H9 (cell line): Measurements from ENCODE around the gene THBS4. TPM values are rescaled to one million over a fixed set of nuclear protein-coding genes. Genes with fewer than 3 reads are reported as not detected.
A peak's percentile ranks its signal among the peaks of the same experiment; 100 is the strongest.

Experiments
- DNase-seq: peaks from one replicate; pipeline ENCODE4 v3.0.0-alpha.2; 2017
- H2AFZ ChIP-seq: one replicate; pipeline ENCODE4 v1.6.1; 2013; ENCODE audit warnings: mild to moderate bottlenecking, low read length, control low read depth, moderate library complexity
- H2AK5ac ChIP-seq: 2 replicates; pipeline ENCODE4 v1.6.1; 2013; ENCODE audit warnings: low read length, control low read depth, mixed read lengths; ENCODE audit not compliant: insufficient read length
- H2BK120ac ChIP-seq: one replicate; pipeline ENCODE4 v1.6.1; 2013; ENCODE audit warnings: low read depth, mild to moderate bottlenecking, low read length, control low read depth, inconsistent platforms; ENCODE audit not compliant: poor library complexity, severe bottlenecking
- H2BK12ac ChIP-seq: 2 replicates; pipeline ENCODE4 v1.6.1; 2013; ENCODE audit warnings: low read length, control low read depth, mixed read lengths, low read depth; ENCODE audit not compliant: insufficient read length
- H2BK15ac ChIP-seq: 2 replicates; pipeline ENCODE4 v1.6.1; 2013; ENCODE audit warnings: low read depth, low read length, control low read depth
- H2BK20ac ChIP-seq: one replicate; pipeline ENCODE4 v1.6.1; 2013; ENCODE audit warnings: low read depth, mild to moderate bottlenecking, low read length, control low read depth, inconsistent platforms; ENCODE audit not compliant: poor library complexity, severe bottlenecking
- H2BK5ac ChIP-seq: 2 replicates; pipeline ENCODE4 v1.6.1; 2013; ENCODE audit warnings: low read length, control low read depth, mixed read lengths; ENCODE audit not compliant: insufficient read length
- H3K14ac ChIP-seq: 2 replicates; pipeline ENCODE4 v1.6.1; 2013; ENCODE audit warnings: low read length, control low read depth; ENCODE audit not compliant: insufficient read depth
- H3K18ac ChIP-seq: 2 replicates; pipeline ENCODE4 v1.6.1; 2013; ENCODE audit warnings: low read depth, mild to moderate bottlenecking, mixed read lengths, low read length, control low read depth; ENCODE audit not compliant: insufficient read length
- H3K23ac ChIP-seq: 2 replicates; pipeline ENCODE4 v1.6.1; 2013; ENCODE audit warnings: low read length, control low read depth, mixed read lengths, low read depth; ENCODE audit not compliant: insufficient read length
- H3K23me2 ChIP-seq: 2 replicates; pipeline ENCODE4 v1.6.1; 2013; ENCODE audit warnings: low read depth, mild to moderate bottlenecking, mixed read lengths, low read length, control low read depth; ENCODE audit not compliant: insufficient read length, poor library complexity, severe bottlenecking
- H3K27ac ChIP-seq: 2 replicates; pipeline ENCODE4 v1.5.1; 2013; ENCODE audit warnings: low read length, control low read depth, mixed read lengths, low read depth; ENCODE audit not compliant: insufficient read length
- H3K27me3 ChIP-seq: 2 replicates; pipeline ENCODE4 v1.6.1; 2013; ENCODE audit warnings: low read length, control low read depth, inconsistent platforms; ENCODE audit not compliant: insufficient read depth
- H3K4ac ChIP-seq: 2 replicates; pipeline ENCODE4 v1.6.1; 2013; ENCODE audit warnings: low read depth, mild to moderate bottlenecking, control low read depth, inconsistent platforms, low read length, moderate library complexity
- H3K4me1 ChIP-seq: 2 replicates; pipeline ENCODE4 v1.6.1; 2013; ENCODE audit warnings: low read length, control low read depth, inconsistent platforms; ENCODE audit not compliant: insufficient read depth
- H3K4me2 ChIP-seq: 2 replicates; pipeline ENCODE4 v1.6.1; 2013; ENCODE audit warnings: low read length, control low read depth, mixed read lengths; ENCODE audit not compliant: insufficient read length, insufficient read depth
- H3K56ac ChIP-seq: 2 replicates; pipeline ENCODE4 v1.6.1; 2013; ENCODE audit warnings: low read depth, mild to moderate bottlenecking, mixed read lengths, low read length, control low read depth; ENCODE audit not compliant: insufficient read length
- H3K79me1 ChIP-seq: 2 replicates; pipeline ENCODE4 v1.6.1; 2013; ENCODE audit warnings: low read depth, mild to moderate bottlenecking, moderate library complexity, low read length, control low read depth, inconsistent platforms; ENCODE audit not compliant: insufficient read depth, poor library complexity, severe bottlenecking
- H3K79me2 ChIP-seq: 2 replicates; pipeline ENCODE4 v1.6.1; 2013; ENCODE audit warnings: low read length, control low read depth, inconsistent platforms; ENCODE audit not compliant: insufficient read depth
- H3K9ac ChIP-seq: 2 replicates; pipeline ENCODE4 v1.6.1; 2013; ENCODE audit warnings: low read length, control low read depth, mixed read lengths; ENCODE audit not compliant: insufficient read length; ENCODE audit errors: extremely low read depth
- H3K9me3 ChIP-seq: one replicate; pipeline ENCODE4 v1.6.1; 2013; ENCODE audit warnings: low read depth, low read length, inconsistent platforms; ENCODE audit not compliant: control insufficient read depth
- H3T11ph ChIP-seq: one replicate; pipeline ENCODE4 v1.6.1; 2013; ENCODE audit warnings: mild to moderate bottlenecking, low read length, control low read depth, inconsistent platforms
- H4K20me1 ChIP-seq: one replicate; pipeline ENCODE4 v1.6.1; 2013; ENCODE audit not compliant: control insufficient read depth, insufficient read length, insufficient read depth
- H4K5ac ChIP-seq: 2 replicates; pipeline ENCODE4 v1.6.1; 2013; ENCODE audit warnings: low read depth, mild to moderate bottlenecking, mixed read lengths, low read length, control low read depth; ENCODE audit not compliant: insufficient read length
- H4K8ac ChIP-seq: replicated peaks from 2 replicates; pipeline ENCODE4 v1.6.1; 2013; ENCODE audit warnings: low read length, control low read depth, mixed read lengths, low read depth; ENCODE audit not compliant: insufficient read length
- H4K91ac ChIP-seq: 2 replicates; pipeline ENCODE4 v1.6.1; 2013; ENCODE audit warnings: low read depth, mild to moderate bottlenecking, moderate library complexity, mixed read lengths, low read length, control low read depth; ENCODE audit not compliant: insufficient read length
- H3K27ac Mint-ChIP-seq, 3 experiments: 2 replicates in 2 of 3; 3 replicates in 1 of 3; pipeline ENCODE4 v1.8.0; 2020 to 2021; ENCODE audit warnings: mixed read lengths in 3 of 3, mild to moderate bottlenecking in 1 of 3, moderate library complexity in 1 of 3
- H3K27me3 Mint-ChIP-seq: 2 replicates; pipeline ENCODE4 v1.8.0; 2021; ENCODE audit warnings: low read depth, mild to moderate bottlenecking, moderate library complexity, mixed read lengths
- H3K36me3 Mint-ChIP-seq, 3 experiments: 2 replicates in 2 of 3; 3 replicates in 1 of 3; pipeline ENCODE4 v1.8.0; 2020 to 2021; ENCODE audit warnings: low read depth in 3 of 3, mixed read lengths in 3 of 3; ENCODE audit not compliant: insufficient read depth in 1 of 3
- H3K4me1 Mint-ChIP-seq, 2 experiments: 2 replicates each; pipeline ENCODE4 v1.8.0; 2020; ENCODE audit warnings: mixed read lengths in 2 of 2
- H3K4me3 Mint-ChIP-seq, 2 experiments: 2 replicates in 1 of 2; 3 replicates in 1 of 2; pipeline ENCODE4 v1.8.0; 2020 to 2021; ENCODE audit warnings: mild to moderate bottlenecking in 2 of 2, mixed read lengths in 2 of 2, moderate library complexity in 1 of 2
- H3K9me3 Mint-ChIP-seq, 2 experiments: 2 replicates in 1 of 2; 3 replicates in 1 of 2; pipeline ENCODE4 v1.8.0; 2020; ENCODE audit warnings: mild to moderate bottlenecking in 2 of 2, mixed read lengths in 2 of 2, moderate library complexity in 1 of 2
- WGBS: extraction: QIAGEN DNeasy Blood & Tissue Kit; methylation state at CpG from one replicate; pipeline ENCODE4 v1.1.7; 2013; ENCODE audit warnings: missing lambda C conversion rate, low lambda C conversion rate, mixed read lengths; ENCODE audit not compliant: insufficient read length; ENCODE audit errors: extremely low coverage; 5-methylcytosine and 5-hydroxymethylcytosine counted together
- total RNA-seq: library from RNA; stranded (reverse); gene quantifications from 2 replicates; pipeline ENCODE4 v1.2.1, GENCODE V29; 2021
- TF ChIP-seq, protein P1 (sequence below): fragments of 200-600 bp; sonication (generic); conservative IDR thresholded peaks from 3 replicates; pipeline ENCODE4 v1.8.0; 2021; ENCODE audit warnings: antibody characterized with exemption, mild to moderate bottlenecking

Gene THBS4
- total RNA-seq, 1 experiment from 2014 or later, result 19.0 TPM

- Histone ChIP-seq H3K4me2 (no peak overlapping the region), H2AFZ (no peak overlapping the region), H3K56ac (no peak overlapping the region), H2BK20ac (no peak overlapping the region), H3K9ac (no peak overlapping the region), H3K4ac (no peak overlapping the region), H3K14ac (no peak overlapping the region), H3K27ac (no peak overlapping the region), H2BK15ac (no peak overlapping the region), H3K4me1 (peaks cover 8% of the 10 kb centered on the region), H2AK5ac (no peak overlapping the region), H4K20me1 (no peaks in the 10 kb centered on the region), H3K23me2 (no peaks in the 10 kb centered on the region), H3K79me1 (no peaks in the 10 kb centered on the region), H2BK120ac (no peak overlapping the region), H4K5ac (no peak overlapping the region), H4K8ac (no peak overlapping the region), H3K27me3 (no peaks in the 10 kb centered on the region), H3K18ac (peak overlapping the region; percentile 7), H3K23ac (no peak overlapping the region), H3K9me3 (no peaks in the 10 kb centered on the region), H4K91ac (no peak overlapping the region), H3K79me2 (no peaks in the 10 kb centered on the region), H2BK12ac (no peak overlapping the region), H3T11ph (no peak overlapping the region), H2BK5ac (no peak overlapping the region)
- H3K4me3 Mint-ChIP-seq, result no peak overlapping the region; a peak in 1 of 5 replicates
- no peaks in the 10 kb centered on the region for H3K9me3 Mint-ChIP-seq
- peak overlapping the region in 2 of 3 experiments; percentile 42 to 53; a peak in 1 of 7 replicates for H3K27ac Mint-ChIP-seq
- peaks cover 28 to 32% of the 10 kb centered on the region in 2 experiments for H3K4me1 Mint-ChIP-seq
- H3K27me3 Mint-ChIP-seq, result no peaks in the 10 kb centered on the region; the same call in 1 of the 2 replicates
- peaks cover 0 to 2% (median 0%) of the 10 kb centered on the region in 3 experiments; a peak in 4 of 7 replicates for H3K36me3 Mint-ChIP-seq
- TF ChIP-seq, protein P1, sequence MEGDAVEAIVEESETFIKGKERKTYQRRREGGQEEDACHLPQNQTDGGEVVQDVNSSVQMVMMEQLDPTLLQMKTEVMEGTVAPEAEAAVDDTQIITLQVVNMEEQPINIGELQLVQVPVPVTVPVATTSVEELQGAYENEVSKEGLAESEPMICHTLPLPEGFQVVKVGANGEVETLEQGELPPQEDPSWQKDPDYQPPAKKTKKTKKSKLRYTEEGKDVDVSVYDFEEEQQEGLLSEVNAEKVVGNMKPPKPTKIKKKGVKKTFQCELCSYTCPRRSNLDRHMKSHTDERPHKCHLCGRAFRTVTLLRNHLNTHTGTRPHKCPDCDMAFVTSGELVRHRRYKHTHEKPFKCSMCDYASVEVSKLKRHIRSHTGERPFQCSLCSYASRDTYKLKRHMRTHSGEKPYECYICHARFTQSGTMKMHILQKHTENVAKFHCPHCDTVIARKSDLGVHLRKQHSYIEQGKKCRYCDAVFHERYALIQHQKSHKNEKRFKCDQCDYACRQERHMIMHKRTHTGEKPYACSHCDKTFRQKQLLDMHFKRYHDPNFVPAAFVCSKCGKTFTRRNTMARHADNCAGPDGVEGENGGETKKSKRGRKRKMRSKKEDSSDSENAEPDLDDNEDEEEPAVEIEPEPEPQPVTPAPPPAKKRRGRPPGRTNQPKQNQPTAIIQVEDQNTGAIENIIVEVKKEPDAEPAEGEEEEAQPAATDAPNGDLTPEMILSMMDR, result peak; percentile 23; the same call in 1 of the 3 replicates
- no CpG with 5 or more reads among the region's 8 CpGs for WGBS
- peak; percentile 51 for DNase-seq
Measured at GRCh38 chr5:80093796-80094195, 58.6 kb downstream of the THBS4 start.
